NCI-H1092 (cell line): ENCODE results near the gene FNDC10.
"Not testable (repeated sequence)": the region's sequence is repeated elsewhere in the genome, so short reads cannot be mapped to it uniquely, and the experiment has no call there.

ENCODE experiments used
- DNase-seq: peaks from one replicate; lab custom pipeline; 2025; lab: John Stamatoyannopoulos, UW

Gene FNDC10

DNA sequence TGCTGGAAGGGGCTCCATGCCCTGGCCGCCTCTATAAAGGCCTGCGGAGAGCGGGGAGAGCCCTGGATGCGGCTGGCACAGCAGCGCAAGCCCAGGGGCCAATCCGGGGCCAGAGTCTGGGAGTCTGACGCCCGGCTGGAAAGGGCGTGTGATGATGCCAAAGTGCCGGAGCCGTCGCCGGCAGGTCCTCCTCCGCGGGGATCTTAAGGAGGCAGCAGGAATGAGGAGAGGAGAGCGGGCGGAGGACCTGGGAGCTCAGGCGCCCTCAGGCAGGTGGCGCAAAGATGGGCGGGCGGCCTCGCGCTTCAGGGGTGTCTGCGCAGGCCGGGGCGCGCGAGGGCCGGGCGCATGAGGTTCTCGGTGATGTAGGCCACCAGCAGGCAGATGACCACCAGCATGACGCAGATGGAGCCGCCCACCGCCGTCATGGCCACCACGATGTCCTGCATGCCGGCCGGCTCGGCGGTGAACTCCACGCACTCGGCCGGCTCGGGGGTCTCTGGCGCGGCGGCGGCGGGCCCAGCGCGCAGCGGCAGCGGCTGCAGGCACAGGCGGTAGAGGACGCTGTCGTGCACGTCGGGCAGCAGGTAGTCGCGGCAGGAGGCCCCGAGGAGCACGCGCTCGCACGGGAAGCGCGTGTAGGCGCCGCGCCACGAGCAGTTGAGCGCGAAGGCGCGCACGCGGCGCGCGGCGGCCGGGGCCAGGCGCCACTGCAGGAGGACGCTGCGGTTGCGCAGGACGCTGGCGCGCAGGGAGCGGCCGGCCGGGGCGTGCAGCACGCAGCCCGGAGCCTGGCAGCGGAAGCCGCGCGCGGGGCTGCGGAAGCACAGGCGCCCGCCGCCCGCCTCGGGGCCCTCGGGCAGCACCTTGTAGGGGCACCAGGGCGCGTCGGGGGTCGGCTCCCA is 653 bp downstream of the FNDC10 start:
- no peak for DNase-seq

DNA sequence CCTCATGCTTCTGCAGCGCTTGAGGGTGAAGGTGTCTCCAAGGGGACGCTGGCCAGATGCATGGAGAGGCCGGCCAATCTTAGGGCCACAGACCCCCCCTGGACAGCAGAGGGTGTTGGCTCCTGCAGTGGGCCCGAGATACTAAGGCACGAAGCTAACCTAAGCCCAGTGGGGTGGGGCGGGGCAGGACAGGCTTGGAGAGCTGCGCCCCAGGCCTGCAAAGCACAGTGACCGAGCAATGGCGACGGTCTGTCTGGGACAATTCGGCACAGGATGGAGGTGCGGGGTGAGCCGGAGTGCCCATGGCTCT is 1.3 kb downstream of the FNDC10 start:
- DNase-seq: no peak

DNA sequence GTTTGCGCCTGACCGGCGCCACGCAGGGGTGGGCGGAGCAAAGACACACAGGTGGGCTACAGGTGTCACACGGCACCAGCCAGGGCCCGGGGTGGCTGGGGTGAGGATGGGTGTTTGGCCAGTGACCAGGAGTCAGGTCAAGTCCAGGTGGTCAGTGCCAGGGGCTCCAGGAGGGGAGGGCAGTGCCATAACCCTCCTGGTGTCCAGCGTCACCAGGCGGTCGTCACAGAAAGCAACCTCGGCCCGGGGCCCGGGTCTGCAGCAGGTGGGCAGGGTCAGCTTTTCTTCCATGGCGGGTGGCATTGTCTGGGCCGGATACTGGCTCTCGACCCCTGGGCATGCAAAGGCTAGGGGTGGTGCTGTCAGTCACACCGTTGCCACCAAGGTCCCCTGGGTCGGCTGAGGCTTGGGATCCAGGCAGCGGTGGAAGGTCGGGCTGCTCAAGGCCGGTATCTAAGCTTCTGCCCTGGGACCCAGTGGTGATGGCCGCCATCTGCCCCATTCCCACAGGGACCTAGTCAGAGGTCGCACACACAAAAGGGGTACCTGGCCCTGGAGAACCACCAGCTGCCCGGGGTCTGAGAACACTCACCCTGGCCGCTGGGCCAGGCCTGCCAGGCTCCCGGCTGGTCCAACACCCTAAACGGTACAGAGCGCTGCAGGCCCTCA is 1.8 kb downstream of the FNDC10 start:
- no peak for DNase-seq

DNA sequence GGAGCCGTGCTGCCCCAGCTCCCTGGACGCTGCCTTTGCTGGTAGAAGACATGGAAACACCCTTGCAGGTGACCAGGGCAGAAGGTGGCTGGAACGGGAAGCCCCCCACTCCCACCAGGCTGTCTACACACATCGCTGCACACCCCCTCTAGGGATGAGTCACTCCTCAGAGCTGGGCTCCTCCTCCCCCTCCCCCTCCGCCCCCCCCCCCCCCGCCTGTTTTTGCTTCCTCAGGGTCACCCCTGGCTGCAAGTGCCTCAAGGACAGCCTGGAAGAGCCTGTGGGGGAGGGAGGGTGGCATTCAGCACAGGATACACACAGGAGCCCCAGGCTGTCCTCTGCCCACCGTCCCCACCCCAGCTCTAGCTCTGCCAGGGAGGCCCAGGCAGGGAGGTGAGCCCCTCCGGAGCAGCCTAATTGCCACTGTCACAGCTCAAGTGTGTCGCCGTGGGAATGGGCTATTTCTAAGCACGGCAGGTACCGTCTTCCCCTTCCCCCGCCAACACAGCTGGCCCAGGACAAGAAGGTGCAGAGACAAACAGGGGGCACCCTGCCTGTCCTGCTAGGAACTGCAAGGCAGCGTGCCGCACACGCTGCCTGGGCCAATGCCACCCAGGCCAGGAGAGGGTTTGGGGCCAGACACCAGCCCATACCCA is 2.5 kb downstream of the FNDC10 start:
- no peak for DNase-seq

DNA sequence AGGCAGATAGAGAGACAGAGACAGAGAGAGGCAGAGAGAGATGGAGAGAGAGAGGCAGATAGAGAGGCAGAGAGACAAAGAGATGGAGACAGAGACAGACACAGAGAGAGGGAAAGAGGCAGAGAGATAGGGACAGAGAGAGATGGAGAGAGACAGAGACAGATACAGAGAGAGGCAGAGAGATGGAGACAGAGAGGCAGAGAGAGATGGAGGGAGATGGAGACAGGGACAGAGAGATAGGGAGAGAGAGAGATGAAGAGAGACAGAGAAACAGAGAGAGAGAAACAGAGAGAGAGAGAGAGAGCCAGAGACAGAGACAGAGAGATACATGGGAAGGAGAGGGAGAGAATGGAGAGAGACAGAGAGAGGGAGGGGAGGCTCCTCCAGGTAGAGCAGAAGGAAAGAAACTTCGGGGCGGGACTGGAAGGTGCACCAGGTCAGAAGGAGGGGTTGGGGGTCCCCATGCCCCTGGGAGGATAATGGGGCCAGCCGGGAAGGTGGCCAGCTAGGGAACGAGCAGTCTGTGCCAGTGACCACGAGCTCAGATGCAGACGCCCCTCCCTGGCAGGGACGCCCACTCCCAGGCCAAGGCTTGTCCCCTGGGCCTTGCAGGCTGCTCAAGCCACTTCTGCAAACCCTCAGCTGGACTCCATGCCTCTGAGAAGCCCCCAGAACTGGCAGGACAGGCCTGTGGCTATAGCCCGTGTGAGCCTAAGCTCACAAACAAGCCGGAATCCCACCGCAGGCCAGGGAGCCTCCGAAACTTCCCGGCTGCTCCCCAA is 3.3 kb downstream of the FNDC10 start:
- no peak for DNase-seq

DNA sequence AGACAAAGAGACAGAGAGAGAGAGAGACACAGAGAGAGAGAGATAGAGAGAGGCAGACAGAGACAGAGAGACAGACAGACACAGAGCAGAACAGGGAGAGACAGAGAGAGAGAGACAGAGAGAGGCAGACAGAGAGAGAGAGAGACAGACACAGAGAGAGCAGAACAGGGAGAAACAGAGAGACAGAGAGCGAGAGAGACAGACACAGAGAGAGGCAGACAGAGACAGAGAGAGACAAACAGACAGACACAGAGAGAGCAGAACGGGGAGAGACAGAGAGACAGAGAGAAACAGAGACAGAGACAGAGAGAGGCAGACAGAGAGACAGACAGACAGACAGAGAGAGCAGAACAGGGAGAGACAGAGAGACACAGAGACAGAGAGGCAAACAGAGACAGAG is 4.6 kb downstream of the FNDC10 start:
- DNase-seq: not testable (repeated sequence)

DNA sequence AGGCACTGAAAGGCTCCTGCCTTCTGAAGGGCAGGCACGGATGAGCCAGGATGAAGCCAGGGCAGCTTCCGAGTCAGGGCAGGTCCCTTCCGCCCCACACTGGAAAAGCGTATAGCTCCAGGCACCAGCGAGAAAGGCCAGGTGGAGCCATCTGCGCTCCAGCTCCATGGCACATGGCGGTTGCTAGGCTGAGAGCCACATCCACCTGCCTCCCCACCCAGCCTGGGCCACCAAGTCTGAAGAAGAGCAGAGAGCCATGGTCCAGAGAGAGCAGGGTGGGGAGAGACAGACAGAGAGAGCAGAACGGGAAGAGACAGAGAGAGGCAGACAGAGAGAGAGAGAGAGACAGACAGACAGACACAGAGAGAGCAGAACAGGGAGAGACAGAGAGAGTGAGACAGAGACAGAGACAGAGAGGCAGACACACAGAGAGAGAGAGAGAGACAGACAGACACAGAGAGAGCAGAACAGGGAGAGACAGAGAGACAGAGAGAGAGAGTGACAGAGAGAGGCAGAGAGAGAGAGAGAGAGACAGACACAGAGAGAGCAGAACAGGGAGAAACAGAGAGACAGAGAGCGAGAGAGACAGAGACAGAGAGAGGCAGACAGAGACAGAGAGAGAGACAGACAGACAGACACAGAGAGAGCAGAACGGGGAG is 5.2 kb downstream of the FNDC10 start:
- DNase-seq: no peak

DNA sequence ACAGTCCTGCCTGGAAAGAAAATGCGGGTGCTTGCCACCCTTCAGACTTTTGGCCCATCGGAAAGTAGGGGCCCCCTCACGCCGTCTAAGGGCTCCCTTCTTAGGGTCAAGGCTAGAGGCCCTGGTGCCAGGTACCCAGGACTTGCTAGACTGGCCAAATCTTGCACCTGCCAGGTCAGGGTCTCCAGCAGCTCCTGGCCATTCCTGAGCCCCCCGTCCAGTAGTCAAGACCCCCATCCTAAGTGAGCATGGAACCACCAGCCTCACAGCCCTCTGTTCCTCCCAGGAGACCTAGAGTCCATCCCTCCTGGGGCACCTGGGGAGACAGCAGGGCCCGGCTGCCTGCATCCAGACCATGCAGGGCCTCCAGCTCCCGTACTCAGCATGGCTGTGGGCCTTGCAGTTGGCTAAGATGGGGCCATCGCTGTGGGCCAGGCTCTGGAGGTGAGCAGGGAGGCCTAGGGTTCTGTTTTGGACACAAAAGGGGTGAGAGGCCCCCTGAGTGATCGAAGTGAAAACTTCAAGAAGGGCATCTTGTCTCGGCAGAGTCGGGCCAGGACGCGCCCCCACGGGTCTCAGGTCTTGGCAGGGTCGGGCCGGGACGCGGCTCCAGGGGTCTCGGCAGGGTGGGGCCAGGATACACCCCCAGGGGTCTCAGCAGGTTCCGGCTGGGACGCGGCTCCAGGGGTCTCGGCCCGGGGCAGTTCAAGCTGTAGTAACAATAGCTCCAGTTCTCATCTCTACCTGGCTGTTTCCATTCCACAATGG is 5.9 kb downstream of the FNDC10 start:
- DNase-seq: no peak

DNA sequence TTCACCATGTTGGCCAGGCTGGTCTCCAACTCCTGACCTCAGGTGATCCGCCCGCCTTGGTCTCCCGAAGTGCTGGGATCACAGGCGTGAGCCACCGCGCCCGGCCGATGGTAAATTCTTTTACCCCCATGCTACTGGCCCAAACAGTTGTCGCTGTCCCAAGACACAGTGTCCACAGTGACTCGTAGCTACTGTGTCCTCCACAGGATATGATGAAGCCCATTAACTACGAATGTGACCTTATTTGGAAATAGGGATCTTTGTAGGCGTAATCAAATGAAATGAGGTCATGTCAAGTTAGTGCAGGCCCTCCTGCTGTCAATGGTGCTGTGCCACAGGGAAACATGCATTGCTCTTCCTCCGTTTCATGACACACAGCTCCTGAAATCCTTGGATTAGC is 8.5 kb downstream of the FNDC10 start:
- no peak for DNase-seq

DNA sequence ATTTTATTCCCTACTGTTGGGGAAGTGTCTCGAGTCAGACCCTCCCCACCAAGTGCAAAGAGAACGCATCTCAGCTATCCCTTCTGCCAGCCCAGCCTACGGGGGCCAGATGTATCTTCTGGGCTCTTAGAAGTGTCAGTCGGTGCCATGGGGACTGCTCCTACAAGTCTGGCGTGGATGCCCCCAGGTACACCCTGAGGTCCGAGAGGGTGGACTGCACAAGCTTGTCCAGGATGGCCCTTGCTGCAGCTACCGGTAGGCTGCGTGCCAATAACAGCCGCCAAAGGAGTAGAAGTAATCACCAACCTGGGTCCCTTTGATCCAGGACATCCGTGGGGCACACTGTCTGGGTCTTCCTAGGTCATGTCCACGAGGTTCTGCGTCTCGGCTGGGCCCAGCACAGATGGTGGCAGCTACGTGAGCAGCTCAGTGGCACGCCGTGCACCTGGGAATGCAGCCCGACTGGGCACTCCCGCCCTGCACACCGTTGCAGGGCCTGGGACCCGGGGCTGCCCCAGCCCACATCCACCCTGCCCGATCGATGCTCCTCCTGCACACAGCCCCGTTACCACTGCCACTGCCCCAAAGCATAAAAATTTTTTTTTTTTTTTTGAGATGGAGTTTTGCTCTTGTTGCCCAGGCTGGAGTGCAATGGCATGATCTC is 16.5 kb downstream of the FNDC10 start:
- no peak for DNase-seq

DNA sequence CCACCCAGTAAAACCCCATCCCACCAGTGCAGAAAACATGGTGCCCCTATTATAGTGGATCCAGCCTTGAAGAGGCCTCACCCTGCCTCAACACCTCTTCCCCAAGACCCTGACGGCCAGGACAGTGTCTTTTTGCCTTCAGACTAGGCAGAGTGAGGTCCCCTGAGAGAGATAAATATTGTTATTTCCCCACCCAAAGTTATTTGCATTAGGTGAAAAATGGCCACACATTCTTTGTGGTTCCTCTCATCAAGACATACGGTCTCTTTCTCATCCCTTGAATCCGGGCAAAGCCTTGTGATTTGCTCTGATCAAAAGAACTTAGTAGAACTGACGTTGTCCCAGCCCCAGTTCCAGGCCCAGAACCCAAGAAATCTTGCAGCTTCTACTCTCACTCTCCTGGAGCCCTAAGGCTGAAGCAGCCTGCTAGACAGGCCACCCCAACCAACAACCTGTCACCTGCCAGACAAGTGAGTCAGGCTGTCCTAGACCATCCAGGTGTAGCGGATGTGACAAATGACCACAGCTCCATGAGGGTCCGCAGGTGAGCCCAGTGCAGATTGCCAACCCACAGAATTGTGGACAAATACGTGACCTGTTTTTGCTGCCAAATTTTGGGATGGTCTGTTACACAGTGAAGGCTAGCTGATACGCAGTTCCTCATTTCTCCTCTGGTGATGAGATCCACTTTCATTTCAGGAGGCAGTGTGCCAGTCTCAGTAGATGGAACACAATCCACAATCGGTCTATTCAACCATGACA is 17.2 kb downstream of the FNDC10 start:
- no peak for DNase-seq

DNA sequence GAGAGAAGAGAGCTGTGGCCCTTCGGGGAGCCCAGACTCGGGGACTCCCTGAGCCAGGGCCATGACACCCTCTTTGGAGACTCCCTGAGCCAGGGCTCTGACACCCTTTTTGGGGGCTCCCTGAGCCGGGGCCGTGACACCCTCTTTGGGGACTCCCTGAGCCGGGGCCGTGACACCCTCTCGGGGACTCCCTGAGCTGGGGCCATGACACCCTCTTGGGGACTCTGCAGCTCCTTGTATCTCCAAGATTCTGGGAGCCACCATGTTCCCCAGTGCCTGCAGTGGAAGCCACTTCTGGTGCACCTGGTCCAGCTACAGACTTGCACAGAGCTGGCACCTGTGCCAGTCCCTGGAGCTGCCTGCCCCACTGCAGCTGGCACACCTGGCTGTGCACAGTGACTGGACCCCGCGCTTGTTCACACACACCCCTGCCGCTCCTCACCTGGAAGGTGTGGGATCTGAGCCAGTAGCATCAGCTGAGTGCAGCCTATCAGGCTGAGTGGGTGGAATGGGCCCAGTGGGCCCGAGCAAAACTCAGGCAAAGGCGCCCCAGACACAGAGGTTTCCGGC is 21.5 kb downstream of the FNDC10 start:
- no peak for DNase-seq

DNA sequence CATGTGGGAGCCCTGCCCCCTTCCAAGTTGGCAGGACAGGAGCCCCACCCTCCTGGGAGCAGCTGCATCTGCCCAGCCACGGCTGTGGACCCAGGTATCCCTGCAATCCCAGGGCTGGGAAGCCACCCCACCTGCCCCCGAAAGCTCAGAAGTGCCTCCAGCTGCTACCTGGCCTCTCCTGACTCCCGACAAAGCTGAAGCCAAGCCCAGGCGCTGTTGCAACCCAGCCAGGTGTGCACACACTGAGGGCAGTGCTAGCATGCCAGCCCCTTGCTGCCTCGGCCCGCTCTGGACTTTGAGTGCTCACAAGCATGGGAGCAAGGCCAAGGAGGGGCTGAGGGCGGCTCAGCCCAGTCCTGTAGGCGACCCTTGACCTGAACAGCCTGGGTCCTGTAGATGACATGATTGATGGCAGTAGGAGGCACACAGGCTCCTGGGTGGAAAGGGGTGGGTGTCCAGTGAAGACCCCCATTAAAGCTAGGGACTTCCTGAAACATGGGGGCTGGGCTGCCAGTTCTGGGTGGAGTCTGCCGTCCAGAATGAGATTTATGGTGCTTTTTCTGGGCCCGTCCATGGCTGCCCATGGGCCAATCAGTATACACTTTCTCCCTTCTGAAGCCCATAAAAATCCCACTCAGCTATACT is 22.4 kb downstream of the FNDC10 start:
- DNase-seq: no peak

DNA sequence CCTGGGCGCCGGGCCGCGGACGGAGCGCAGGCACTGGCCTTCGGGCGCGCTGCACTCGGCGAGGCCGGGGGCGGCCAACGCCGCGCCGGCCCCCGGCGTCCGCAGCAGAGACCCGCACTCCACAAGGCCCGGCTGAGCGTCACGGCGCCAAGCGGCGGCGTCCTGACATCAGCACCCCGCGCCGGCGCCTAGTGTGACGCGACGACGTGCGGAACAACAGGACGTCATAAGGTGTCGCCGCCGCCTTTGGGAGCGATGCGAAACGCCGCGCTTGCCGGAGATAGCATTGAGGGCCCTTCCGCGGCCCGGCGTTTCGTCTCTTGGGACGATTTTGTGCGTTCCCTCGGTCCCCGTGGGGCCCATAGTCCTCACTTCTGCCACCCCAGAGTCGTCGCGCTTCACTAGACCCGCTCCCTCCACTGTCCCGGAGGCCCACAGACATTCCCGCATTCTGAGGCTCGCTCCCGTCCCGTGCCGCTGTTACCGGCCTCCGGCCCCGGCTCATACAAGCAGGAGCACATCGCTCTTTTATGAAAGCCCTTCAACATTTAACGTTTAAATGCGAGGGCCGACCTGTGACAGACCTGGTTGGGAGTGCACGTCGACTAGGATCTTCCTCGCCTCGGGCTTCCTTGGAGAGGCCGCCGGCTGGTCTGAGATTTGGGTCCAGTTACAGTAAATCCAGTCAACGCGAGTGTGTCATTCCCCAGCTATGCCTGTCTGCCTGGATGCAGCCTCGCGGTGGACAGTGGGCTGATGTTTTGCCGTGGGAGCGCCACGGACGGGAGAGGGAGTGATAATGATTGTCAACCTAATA is 25.0 kb downstream of the FNDC10 start, which contains the start of gene SSU72:
Gene SSU72 (minus strand): TSS at position 143 of the 817 bp plus-strand sequence. CDS start 306 bp downstream, outside the sequence.
- DNase-seq: peak; percentile 70

DNA sequence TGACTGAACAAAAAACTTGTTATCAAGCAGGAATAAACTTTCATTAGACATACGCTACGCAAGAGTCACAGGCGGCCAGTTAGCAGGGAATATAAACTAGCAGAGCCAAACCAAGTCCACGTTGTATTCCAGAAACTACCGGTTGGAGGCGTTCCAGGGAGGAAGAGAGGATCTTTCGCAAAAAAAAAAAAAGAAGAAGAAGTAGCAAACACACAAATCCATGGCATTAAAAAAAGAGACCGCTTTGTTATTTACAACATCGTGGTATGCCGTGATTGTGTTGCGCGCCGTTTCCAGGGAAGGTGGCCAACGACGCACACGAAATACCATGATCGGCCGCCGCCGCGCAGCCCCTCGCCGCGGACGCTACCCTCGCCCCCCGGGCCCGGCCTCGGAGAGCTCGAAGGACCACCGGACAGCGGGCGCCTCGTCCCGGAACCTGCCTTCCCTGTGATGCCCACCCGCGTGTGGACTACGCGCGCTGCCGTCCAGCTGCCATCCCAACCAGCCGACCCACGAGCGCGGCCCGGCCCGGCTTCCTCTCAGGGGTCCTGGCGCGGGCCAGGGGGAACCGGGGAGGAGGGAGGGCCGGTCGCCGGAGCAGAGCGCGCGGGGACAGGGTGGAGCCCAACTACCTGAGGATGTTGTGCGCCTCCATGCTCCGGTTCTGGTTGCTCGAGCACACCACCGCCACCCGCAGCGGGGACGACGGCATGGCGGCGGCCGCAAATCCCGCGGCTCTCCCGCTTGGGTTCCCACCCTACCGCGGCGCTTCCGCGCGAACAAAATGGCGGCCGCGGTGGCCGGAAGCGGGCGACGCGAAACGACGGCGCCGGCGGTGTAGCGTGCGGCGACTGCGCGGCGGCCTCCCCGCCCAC is 25.9 kb downstream of the FNDC10 start:
- DNase-seq: peak; percentile 40

DNA sequence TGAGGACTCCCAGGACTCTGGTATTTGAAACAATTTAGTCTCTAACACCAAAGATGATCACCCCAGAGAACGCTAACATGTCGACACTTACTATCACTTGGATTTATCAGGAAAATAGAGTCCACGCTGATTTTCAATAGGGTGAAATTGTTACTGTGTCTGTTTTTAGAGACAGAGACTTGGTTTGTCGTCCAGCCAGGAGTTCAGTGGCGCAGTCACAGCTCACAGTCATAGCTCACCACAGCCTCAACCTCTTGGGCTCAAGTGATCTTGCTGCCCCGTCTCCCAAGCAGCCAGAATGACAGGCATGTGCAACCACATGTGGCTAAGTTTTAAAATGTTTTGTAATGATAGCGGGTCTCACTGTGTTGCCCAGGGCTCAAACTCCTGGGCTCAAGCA is 30.6 kb downstream of the FNDC10 start:
- no peak for DNase-seq

DNA sequence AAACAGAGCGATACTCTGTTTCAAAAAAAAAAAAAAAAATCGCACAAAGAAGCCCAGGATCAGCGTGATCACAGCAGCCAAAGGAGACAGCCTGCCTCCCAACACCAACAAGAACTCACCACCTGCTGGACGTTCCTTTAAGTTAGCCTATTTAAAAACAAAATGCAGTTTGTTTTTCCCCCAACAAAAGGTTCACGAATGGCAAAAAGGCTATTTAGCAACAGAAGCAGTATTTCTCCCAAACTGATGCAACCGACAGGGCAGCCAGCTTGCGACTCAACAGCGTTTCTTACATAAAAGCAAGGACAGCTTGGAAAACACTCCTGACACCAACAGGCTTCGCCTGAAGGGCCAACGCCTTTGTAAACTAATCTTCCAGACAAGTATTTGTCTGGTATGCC is 32.0 kb downstream of the FNDC10 start:
- DNase-seq: no peak
